Stimulated activated CD4-positive, alpha-beta T cell treated with anti-CD3 and anti-CD28 coated beads, Interleukin-1b, Interleukin-23, amount 100 ng/mL, for 4 hours (primary cell): ENCODE measurements around the gene KDM5A.

ENCODE experiments used
- DNase-seq, 2 donors: peaks; one replicate each; pipeline ENCODE4 v3.0.0-alpha.2; 2020; ENCODE audit warnings: low read depth in 2 of 2

Gene KDM5A

DNA sequence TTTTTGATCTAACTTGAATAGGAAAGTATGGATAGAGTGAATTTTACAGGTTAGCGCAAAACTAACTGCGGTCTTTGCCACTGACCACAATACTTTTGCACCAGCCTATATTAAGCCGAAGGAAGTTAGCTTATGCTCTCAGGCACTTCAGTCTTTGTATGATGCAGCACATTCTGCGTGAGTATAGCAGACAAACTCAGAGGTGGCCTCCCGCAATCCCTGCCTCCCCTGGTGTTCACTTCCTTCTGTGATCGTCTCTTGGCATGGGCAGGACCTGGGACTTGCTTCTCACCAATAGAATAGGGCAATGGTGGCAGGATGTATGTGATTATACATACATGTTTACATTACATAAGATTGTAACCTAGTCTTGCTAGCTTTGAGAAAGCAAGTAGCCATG, 116.2 kb downstream of the KDM5A start:
- DNase-seq: no peak

DNA sequence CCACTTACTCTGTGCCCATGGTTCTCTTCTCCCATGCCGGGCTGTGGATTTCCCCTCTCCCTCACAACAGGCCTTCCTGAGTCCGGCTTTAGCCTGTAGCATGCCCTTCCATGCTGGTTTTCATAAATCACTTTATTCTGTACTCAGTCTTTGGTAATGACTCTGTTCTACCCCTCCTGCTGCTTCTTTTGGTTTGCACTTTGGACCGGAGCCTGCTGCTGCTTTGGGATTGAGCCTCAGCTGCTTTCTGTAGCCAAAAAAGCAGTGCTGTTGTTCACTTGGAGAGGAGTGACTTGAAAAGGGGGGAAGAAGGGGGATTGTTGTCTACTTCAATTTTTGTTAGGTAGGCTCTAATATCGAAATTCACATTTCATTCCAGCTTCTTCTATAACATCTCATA, 118.0 kb downstream of the KDM5A start:
- DNase-seq: no peak

DNA sequence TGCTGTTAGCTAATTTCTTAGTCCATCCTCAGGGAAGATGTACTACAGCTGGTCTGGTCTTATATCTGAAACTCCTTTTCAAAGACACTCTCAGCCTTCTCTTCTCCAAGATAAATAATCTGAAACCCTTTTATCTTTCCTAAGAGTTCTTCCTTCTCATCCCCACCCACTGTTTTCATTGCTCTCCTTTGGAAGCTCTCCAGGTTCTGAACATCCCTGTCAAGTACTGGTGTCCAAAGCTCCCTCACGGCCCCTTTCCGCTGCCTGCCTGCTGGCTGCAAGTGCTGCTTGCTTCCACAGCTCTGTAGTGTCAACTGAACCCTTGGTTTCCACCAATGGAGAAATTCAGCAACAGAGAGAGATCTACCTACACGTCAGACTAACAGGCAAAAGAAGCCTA, 119.9 kb downstream of the KDM5A start:
- DNase-seq: no peak

DNA sequence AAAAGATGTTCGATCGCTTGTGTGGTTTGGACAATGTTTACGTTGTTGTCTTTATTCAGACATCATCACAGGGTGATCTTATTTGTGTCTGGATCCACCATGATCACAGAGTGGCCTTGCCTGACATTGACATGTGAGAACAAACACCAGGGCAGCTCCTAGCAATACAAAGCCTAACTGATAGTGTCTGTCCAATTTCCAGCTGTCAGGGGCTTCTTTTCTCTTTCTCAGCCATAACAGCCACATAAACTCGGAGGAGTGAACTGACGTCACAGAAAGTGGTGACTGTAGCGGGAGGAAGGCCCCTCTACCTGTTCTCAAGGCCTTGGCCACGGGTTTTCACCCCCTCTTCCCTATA, 120.7 kb downstream of the KDM5A start:
- no peak for DNase-seq

DNA sequence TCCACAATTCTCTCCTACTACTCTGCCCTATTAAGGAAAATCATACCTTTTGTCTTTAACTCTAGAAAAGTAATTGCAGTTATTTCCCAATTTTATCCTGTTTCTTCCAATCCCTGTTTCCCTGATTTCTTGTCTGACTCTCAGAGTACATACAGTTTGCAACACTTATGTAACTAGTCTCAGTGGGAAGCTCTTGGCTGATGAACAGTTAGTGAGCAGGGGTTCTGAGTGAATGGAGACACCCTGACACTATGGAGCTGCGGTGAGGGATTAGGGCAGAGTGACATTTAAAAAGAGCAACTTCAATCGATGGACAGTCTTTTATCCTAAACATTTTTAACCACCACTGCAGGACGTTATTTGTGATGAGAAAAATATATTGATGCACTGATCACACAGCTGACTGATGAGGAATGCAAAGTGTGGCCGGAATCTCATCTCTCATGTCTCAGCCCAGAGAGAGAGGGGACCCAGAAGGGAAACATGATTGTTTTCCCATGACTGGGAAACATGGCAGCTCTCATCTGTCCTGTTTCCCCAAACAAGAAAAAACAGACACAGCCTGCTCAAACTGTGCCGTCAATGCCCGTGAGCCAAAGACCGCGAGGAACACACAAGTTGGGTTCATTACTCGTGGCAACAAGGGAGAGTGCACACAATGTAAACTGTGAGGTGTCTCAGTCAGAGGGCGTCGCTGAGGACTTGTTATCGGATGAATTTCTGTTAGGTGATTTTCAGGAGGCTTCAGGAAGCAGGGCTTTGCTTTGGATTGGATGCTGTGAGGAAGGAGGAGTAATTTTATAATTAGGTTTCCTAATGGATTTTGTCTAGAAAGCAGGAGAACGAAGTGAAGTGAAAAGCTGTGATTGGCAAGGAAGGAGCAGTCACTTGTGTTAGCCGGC, 121.3 kb downstream of the KDM5A start:
- DNase-seq: no peak

DNA sequence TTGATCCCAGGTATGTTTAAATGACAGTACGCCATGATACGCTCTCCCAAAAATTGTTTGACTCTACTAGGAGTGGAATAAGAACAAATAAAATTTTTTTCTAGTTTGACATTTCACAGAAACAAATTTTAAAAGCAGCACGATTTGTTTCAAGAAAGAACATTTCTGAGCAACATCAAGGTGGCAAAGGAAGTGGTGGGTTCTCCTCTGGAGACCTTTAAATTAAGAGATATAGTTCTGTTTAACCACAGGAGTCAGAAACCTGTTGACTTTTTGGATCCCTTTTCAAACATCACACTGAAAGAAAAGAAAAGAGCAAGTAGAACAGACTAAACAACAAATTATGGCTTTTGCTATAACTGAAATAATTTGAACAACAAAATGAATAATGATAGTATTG, 124.0 kb downstream of the KDM5A start:
- no peak for DNase-seq

DNA sequence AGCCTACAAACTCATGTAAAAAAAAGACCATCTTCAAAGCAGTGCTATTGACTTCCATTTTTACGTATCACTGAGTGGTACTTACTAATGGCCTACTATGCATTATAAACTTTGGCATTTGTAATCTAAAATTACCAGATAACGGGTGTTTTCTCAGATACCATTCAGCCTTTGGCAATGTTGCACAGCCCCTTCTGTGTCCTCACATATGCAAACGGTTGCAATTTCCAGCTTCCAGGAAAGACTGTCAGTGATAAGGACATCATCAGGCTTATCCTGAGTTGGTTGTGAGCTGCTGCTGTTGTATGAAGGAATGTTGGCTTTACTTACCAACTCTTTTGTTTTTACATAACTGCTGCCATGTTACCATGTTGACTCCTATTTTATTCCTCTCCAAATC, 124.9 kb downstream of the KDM5A start:
- DNase-seq: no peak

DNA sequence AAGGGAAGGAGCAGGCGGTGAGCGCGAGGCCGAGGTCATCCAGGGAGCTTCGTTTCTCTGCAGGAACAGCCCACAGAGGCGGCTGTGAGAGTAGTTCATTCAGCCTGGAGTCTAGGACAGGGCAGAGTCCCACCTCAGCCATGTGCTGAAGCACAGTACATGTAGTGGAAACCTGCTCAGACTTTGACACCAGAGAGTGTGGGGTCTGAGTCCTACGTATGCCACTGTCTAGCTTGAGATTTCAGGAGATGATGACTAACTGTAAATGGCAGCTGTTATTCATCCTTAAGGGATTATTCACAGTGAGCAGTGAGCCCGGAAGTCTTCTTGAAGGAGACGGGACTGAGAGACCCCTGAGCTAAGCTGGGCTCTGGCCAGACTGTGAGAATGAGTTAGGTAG, 125.5 kb downstream of the KDM5A start:
- no peak for DNase-seq

DNA sequence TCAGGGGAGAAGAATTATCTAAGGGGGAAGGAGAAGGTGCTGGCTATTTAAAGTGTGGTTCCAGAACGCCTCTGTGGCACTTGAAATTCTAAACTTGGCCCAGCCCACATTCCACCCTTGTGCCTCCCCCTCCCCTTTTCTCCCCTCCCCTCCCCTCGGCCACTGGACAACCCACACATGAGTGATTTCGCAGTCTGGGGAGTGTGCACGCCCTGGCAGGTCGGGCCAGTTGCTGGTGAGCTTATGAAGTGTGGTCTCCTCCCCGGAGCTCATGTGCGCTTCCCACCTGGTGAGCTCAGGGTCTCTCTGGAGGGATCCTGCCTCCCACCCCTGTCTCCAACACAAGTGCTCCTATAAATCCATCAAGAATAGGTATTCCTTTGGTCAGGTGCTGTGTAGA, 126.3 kb downstream of the KDM5A start, which contains the start of gene SLC6A13:
Gene SLC6A13 (minus strand): TSS at position 20 of the 400 bp plus-strand sequence. CDS start 2,784 bp downstream, outside the sequence.
- no peak for DNase-seq

DNA sequence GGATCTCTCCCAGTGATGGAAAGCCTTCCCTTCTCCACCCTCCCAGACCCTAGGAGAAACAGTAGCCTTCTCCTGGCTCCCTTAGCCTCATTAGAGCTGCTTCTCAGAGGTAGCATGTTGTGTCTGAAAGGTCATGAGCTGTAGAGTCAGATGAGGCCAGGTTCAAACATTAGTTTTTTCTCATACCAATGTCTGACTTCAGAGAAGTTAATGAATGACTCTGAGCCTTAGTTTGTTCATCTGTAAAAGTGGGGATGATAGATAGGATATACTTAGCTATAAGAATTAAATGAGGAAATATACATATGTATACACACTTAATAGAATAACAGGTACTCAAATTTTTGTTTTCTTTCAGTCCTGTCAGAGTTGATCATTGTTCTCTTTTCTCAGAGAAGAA, 127.0 kb downstream of the KDM5A start:
- DNase-seq: no peak

DNA sequence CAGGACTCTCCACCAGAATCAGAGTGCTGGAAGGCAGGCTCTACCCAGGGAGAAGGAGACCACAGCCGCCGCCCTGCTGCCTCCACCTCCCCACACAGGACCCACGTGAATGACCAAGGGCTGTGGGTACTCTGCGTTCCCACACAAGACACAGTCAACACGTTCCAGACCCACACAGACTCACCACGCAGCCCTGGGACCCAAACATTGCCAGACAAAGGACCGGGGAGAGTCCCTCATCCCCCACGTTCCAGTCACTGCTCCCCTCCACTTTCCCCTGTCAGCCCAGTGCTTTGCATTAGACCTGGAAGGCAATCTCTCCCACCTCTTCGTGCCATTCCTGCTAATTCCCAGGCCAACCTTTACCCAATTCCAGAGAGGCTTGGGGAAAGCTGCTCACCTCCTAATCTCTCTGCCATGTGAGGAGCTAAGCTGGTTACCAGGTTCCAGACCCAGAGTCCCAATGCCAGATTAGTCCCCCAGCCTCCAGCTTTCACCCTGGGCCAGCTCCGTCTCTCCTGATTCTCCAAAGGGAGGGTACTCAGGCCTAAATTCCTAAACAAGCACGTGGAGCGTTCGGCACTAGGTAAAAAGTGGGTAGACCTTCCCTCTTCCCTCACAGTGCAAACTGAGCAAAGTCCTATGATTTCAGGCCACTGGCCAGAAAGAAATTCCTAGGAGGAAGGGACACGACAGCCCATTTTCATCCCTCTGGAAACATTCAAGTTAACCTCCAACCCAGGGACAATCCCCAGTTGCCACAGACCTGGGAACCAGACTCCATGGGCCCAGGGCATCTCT, 131.4 kb downstream of the KDM5A start:
- DNase-seq: no peak

DNA sequence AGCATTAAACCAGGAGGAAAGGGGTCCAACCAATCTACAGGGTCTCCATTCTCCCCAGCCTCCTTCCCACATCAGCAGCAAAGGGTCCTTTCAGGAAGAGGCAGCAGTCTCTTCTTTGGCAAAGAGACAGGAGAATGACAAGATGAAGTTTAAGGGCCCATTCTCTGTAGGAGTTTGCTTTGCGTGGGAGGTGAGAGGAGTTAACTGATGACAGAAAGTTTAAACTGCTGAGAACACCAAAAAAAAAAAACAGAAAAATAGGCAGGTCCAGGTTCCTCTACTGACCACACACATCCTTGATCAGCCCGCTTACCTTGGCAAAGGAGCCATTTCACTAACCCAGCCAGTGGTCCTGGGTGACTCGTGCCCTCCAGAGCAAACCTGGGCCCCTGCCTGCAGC, 132.2 kb downstream of the KDM5A start:
- no peak for DNase-seq

DNA sequence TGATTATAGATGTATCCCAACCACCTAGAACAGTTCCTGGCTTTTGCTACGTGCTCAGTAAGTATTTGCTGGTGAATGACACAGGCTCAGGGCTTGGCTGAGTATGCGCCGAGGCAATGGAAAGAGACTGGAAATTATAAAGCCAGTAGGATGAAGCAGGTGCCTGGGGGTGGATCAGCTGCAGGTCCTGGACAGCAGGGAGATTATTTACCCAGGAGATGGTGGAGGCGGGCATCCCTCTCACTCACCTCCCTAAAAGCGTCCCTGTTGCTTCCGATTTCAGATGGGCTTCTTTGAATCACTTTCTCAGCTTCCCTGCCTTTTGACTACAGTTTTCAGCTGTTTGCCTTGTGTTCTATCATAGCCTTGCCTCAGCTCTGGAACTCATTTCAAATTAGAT, 132.9 kb downstream of the KDM5A start:
- DNase-seq: no peak

DNA sequence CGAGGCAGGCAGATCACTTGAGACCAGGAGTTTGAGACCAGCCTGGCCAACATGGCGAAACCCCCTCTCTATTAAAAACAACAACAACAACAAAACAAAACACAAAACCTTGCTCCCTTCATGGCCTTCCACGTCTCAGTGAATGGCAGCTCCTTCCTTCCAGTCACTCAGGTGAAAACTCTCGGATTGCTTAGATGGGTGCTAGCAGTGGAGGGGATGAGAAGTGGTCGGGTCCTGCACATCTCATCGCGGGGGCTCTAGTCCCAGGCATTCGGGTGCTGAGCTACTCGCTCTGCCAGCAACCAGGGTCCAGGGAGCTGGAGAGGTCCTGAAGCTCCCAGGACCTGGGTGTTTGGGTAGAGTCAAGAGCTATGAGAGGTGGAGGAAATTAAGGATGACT, 134.2 kb downstream of the KDM5A start:
- DNase-seq: no peak

DNA sequence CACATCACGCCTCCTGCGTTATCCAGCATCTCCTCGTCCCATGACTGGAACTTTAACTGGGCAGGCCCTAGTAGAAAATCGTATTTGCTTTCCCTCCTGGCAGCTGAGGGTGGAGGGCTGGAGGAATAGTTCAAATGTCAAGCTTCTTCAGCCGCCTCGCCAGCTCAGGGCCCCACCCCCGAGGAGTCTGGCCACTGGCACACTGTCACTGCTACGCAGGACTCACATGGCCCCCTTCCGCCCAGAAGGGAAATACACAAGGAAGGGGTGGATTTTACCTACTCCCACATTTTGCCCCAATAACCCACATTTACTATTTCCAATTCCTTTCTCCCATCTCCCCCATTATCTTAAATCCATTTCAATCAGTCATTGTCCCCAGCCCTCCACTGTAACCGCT, 135.1 kb downstream of the KDM5A start:
- DNase-seq: no peak

DNA sequence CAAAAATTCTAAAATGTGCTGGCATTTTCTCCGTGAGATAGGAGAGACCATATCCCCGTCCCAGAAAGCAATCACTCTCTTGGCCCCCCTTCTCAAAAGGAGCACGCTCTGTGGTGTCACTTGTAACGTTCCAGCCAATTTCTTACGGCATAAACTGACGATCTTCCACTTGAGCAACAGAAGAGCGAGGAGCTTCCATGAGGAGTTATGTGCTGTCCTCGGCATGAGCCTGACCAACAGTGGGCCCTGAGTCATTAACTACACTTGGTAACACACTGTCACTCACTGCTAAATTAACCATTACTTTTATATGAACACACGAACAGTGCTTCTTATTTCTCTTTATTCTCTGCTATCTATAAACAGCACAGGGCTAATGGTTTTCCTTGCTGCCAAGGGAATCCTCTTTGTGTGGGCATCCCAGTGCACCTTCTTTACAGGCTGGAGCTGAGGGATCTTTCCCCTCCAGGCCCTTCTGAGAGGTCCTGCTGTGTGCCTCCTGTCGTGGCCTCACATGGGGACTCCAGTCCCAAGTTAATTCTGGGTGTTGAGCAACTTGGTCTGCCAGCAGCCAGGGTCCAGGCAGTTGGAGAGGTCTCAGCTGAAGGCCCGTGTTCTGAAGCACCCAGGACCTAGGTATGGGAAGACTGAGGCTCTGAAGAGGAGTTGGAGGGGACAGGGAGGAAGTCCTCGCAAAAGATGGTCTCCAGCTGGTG, 135.8 kb downstream of the KDM5A start:
- no peak for DNase-seq

DNA sequence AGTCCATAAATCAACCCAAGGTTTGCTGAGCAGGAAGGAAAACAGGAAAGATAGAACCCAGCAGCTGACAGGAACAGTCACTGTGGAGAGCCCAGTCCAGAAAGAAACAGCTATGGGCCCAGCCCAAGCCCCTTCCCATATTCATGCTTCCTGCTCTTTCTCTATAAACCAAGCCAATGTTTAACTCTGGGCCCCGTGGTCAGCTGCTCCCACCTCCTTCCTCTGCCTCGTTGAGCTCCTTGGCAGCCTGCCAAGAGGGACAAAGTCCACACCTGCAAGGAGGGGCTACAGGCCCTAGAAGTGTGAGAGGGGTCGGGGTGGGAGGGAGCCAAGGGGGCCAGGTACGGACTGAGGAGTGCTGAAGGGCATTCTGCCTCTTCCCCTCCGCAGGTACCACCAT, 136.5 kb downstream of the KDM5A start:
- DNase-seq: no peak

DNA sequence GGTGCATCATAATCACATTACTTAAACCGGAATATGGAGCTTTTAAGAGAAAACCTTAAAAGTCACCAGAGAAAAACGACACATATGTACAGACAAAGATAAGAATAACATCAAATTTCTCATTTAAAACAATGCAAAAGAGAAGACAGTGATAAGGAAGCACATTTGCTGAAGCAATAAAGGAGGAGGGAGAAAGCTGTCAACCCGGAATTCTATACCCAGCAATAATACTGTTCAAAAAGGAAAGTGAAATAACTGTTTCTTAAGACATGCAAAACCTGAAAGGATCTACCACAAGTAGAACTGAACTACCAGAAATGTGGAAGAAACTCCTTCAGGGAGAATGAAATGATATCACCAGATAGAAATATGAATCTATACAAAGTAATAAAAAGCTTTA, 141.8 kb downstream of the KDM5A start:
- no peak for DNase-seq

DNA sequence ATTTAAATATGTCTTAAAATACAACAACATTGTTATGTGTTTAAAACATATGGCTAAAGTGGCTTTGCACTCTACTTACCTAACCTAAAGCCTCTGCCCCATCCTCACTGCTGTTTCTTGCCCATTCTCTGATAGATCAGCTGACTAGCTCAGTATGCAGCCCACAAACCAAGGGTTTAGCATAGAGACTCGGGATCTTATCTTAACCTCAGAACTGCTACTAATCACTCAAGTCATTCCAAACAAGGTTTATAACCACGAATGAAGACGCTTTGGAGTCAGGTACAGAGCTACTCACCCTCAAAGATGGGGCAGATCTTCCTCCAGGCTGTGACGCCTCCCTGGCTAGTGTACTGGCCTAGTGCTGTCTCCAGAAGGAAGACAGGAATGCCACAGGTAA, 145.7 kb downstream of the KDM5A start:
- DNase-seq: no peak

DNA sequence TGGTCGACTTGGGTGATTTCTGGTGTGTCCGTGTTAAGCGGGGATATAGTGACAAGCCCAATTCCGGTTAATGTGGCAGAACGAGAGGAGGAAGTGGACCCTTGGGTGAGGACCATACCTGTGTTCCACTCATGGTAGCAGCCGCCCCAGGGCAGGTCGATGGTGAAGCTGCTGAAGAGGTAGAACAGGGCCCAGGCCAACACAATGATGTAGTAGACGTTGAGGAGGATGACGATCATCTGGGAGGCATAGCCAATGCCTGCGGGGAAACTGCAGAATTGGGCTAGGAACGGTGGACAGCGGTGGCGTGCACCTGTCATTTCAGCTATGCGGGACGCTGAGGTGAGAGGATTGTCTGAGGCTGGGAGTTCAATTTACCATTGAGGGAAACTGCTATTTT, 146.6 kb downstream of the KDM5A start:
- DNase-seq: no peak

DNA sequence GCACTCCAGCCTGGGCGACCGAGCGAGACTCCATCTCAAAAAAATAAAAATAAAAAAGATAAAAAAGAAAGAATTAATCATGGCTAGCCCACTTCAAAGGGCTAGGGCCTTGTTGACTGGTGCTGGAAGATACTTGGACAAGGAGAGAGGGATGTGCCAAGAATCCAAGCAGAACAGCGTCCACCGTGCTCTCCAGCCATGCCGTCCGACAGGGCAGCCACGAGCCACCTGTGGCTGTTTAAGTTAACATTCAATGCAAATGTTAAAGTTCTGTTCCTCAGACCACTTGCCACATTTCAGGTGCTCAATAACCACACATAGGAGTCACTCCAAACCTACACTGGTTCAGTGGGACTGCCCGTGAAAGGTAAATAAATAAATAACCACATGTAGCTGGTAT, 147.9 kb downstream of the KDM5A start:
- no peak for DNase-seq

DNA sequence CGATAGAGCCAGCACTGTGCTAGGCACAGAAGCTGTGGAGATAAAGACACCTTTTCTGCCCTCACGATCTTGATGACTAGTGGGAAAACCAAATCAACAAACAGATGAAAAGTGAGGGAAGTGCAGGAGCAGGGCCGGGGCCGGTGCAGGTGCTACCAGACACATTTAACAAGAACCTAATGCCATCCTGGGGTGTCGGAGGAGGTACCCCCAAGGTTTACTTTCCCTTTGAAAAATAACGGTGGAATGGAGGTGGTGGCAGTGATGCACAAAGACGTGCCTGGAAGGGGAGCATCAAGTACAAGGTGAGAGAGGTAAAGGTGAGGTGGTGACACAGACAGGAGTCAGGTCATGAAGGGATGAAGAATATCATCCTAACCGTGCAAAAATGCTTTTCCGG, 148.6 kb downstream of the KDM5A start:
- no peak for DNase-seq
